Panc1 (cell line): ENCODE measurements around the gene PRR23B. TPM values are rescaled to one million over a fixed set of nuclear protein-coding genes. Genes with fewer than 3 reads are reported as not detected.

Source experiments
- ATAC-seq: fragments of 200-7000 bp; cut with Tn5 transposase; 2 replicates; pipeline ENCODE4 v1.9.1; 2020; ENCODE audit warnings: mild to moderate bottlenecking, moderate library complexity
- BruUV-seq: library from RNA; stranded (reverse); fragments of 400-500 nt; replicated peaks from 2 replicates; lab custom pipeline; 2021; lab: Mats Ljungman, UMichigan
- CTCF ChIA-PET: fragments of 300-600 bp; sonication (Branson Sonifier 250); formaldehyde crosslinking; loops from one replicate; lab custom pipeline; 2022; ENCODE audit warnings: antibody characterized with exemption; lab: Charles Lee
- POLR2A ChIA-PET: fragments of 300-600 bp; sonication (Branson Sonifier 250); formaldehyde crosslinking; loops from one replicate; lab custom pipeline; 2022; ENCODE audit warnings: antibody characterized with exemption; lab: Charles Lee
- DNase-seq: peaks from one replicate; pipeline ENCODE4 v3.0.0-alpha.2; 2010; ENCODE audit warnings: low read depth, low spot score
- H3K27ac ChIP-seq: 2 replicates; pipeline ENCODE4 v1.5.1; 2011; ENCODE audit warnings: mild to moderate bottlenecking, low read length, inconsistent platforms
- H3K27me3 ChIP-seq: fragments of 200-500 bp; sonication (Bioruptor generic); 2 replicates; pipeline ENCODE4 v1.6.0; 2014; ENCODE audit warnings: low read length, inconsistent platforms; ENCODE audit not compliant: control insufficient read depth, insufficient read depth
- H3K36me3 ChIP-seq: fragments of 200-500 bp; sonication (Bioruptor generic); 2 replicates; pipeline ENCODE4 v1.5.1; 2014; ENCODE audit warnings: inconsistent platforms, mild to moderate bottlenecking, low read length, moderate library complexity; ENCODE audit not compliant: control insufficient read depth, insufficient read depth
- H3K4me1 ChIP-seq: 2 replicates; pipeline ENCODE4 v1.5.1; 2011; ENCODE audit warnings: inconsistent platforms, mild to moderate bottlenecking, low read length, moderate library complexity; ENCODE audit not compliant: control insufficient read depth, insufficient read depth
- H3K4me3 ChIP-seq, 2 experiments: 2 replicates each; pipeline ENCODE4 v1.5.1; 2011 to 2012; ENCODE audit warnings: low read depth in 2 of 2, low read length in 2 of 2, mild to moderate bottlenecking in 2 of 2, inconsistent platforms in 1 of 2, moderate library complexity in 1 of 2
- H3K9me3 ChIP-seq: fragments of 200-500 bp; sonication (Bioruptor generic); 2 replicates; pipeline ENCODE4 v1.5.1; 2014; ENCODE audit warnings: low read depth, mild to moderate bottlenecking, inconsistent platforms, low read length, moderate library complexity; ENCODE audit not compliant: control insufficient read depth, insufficient read depth
- POLR2AphosphoS5 ChIP-seq: IDR thresholded peaks from 2 replicates; pipeline ENCODE4 v1.6.1; 2012; ENCODE audit warnings: mild to moderate bottlenecking, low read depth, low read length, moderate library complexity
- SIN3A ChIP-seq: IDR thresholded peaks from 2 replicates; pipeline ENCODE4 v1.6.1; 2012; ENCODE audit warnings: low read depth, mild to moderate bottlenecking, low read length, moderate library complexity, borderline replicate concordance; ENCODE audit not compliant: insufficient read depth
- TCF7L2 ChIP-seq: IDR thresholded peaks from 2 replicates; pipeline ENCODE4 v1.6.1; 2011; ENCODE audit warnings: mild to moderate bottlenecking, low read depth, low read length, inconsistent platforms
- in situ Hi-C: cut with HindIII; loops from 2 replicates; pipeline ENCODE4 v1.10.0; 2016; ENCODE audit warnings: low sequenced_read_pairs, low pct_unique_long_range_greater_than_20kb
- intact Hi-C: fragments of 100-400 bp; cut with micrococcal nuclease; formaldehyde crosslinking; loops from one replicate; pipeline ENCODE4 v1.10.0; 2022; ENCODE audit not compliant: unreplicated experiment
- total RNA-seq: library from RNA; stranded (reverse); gene quantifications from one replicate; pipeline ENCODE4 v1.2.1, GENCODE V29; 2021; ENCODE audit not compliant: unreplicated experiment
- TF ChIP-seq, protein P1 (sequence below), 2 experiments: IDR thresholded peaks; 2 replicates each; pipeline ENCODE4 v1.6.1; 2011 to 2012; ENCODE audit warnings: low read depth in 2 of 2, control low read depth in 1 of 2, low read length in 1 of 2, mild to moderate bottlenecking in 1 of 2, moderate library complexity in 1 of 2; ENCODE audit not compliant: insufficient read depth in 1 of 2
- TF ChIP-seq, protein P2 (sequence below): fragments of 450-650 bp; IDR thresholded peaks from 2 replicates; pipeline ENCODE4 v1.5.1; 2017; ENCODE audit warnings: mild to moderate bottlenecking

PRR23B gene
- total RNA-seq, 1 experiment from 2014 or later: not detected

DNA sequence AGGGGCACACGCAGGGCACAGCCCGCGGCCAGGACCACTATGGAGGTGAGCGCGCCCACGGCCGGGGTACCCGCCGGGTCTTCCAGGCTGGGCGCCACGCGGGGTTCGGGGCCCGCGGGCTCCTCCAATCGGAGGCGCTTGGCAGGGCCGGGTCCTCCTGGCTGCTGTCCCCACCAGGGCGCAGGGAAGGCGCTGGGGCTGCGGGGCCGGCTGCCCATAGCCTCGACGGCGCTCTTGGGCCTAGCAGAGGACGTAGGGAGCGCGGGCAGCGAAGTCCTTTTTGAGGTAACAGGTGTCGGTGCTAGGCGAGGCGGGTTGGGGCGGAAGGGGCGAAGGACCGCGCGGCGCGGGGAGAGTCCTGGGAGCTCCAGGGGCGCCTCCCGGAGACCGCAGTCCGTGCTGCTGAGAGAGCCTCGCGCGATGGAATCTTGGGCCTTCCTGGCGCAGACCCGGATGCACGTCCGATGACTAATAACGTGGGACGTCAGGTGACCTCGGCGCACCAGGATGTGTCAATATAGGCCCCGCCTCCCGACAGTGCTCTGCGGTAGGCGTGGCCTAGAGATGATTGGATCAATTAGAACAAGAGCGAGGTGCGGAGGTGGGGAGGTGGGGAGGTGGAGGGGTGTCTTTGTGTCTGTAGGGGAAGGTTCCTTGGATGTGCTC, 14.5 kb downstream of the PRR23B start, which contains the start of gene PRR23A:
PRR23A (minus strand) TSS at position 218 of the 666 bp plus-strand sequence; CDS start at position 218, 0 bp downstream.
- no peak within 1 kb of the TSS for H3K4me3 ChIP-seq
- H3K27me3 ChIP-seq: no peaks in the 10 kb centered on the region
- no TSS peak for BruUV-seq
- H3K4me1 ChIP-seq: no peaks in the 10 kb centered on the region
- intact Hi-C loops: no loop called here
- H3K36me3 ChIP-seq: no peaks in the 10 kb centered on the region
- ATAC-seq (no peak), DNase-seq (no peak)
- in situ Hi-C loops: no loop called here
- TF ChIP-seq SIN3A (no peak), TCF7L2 (no peak), POLR2AphosphoS5 (no peak)
- TF ChIP-seq, protein P1, sequence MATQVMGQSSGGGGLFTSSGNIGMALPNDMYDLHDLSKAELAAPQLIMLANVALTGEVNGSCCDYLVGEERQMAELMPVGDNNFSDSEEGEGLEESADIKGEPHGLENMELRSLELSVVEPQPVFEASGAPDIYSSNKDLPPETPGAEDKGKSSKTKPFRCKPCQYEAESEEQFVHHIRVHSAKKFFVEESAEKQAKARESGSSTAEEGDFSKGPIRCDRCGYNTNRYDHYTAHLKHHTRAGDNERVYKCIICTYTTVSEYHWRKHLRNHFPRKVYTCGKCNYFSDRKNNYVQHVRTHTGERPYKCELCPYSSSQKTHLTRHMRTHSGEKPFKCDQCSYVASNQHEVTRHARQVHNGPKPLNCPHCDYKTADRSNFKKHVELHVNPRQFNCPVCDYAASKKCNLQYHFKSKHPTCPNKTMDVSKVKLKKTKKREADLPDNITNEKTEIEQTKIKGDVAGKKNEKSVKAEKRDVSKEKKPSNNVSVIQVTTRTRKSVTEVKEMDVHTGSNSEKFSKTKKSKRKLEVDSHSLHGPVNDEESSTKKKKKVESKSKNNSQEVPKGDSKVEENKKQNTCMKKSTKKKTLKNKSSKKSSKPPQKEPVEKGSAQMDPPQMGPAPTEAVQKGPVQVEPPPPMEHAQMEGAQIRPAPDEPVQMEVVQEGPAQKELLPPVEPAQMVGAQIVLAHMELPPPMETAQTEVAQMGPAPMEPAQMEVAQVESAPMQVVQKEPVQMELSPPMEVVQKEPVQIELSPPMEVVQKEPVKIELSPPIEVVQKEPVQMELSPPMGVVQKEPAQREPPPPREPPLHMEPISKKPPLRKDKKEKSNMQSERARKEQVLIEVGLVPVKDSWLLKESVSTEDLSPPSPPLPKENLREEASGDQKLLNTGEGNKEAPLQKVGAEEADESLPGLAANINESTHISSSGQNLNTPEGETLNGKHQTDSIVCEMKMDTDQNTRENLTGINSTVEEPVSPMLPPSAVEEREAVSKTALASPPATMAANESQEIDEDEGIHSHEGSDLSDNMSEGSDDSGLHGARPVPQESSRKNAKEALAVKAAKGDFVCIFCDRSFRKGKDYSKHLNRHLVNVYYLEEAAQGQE (IDR thresholded peaks at IDR 0.05; ENCODE audit: insufficient read depth in 1 of 2, low read depth in 2 of 2, low read length in 1 of 2): no peak
- TF ChIP-seq, protein P2, sequence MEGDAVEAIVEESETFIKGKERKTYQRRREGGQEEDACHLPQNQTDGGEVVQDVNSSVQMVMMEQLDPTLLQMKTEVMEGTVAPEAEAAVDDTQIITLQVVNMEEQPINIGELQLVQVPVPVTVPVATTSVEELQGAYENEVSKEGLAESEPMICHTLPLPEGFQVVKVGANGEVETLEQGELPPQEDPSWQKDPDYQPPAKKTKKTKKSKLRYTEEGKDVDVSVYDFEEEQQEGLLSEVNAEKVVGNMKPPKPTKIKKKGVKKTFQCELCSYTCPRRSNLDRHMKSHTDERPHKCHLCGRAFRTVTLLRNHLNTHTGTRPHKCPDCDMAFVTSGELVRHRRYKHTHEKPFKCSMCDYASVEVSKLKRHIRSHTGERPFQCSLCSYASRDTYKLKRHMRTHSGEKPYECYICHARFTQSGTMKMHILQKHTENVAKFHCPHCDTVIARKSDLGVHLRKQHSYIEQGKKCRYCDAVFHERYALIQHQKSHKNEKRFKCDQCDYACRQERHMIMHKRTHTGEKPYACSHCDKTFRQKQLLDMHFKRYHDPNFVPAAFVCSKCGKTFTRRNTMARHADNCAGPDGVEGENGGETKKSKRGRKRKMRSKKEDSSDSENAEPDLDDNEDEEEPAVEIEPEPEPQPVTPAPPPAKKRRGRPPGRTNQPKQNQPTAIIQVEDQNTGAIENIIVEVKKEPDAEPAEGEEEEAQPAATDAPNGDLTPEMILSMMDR: no peak
- H3K27ac ChIP-seq: no peak within 1 kb of the TSS
- H3K9me3 ChIP-seq: no peaks in the 10 kb centered on the region
- ChIA-PET POLR2A (no interaction called here), CTCF (no interaction called here)

DNA sequence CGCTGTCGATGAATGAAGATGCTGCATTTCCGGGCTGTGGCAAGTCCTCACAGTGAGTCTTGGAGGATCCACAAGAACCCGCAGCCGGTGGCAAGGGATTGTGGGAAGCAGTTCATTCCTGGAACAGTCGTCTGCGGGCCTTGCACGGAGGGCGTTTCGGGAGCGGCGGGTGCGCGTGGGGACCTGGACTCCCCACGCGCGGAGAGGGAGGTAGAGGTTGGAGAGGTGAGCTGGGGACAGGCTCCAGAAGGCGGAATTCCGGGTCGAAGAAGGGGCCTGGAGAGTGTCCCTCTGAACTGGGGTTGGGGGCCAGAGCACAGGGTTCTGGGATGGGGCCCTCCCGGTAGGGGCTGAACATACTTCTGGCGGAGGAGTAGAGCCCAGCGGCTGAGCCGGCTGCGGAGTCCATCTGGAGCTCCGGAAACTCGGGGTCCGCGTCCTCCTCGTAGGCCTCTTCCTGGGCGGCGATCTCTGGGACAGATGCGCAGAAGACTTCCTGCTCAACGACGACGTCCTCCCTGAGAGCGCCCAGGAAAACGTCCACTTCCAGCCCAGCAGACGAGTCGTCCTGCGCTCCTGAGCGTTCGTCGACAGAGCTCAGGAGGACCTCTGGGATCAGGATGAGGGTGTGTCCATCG, 15.3 kb downstream of the PRR23B start:
- H3K27ac ChIP-seq: no peak overlapping the region
- no peaks in the 10 kb centered on the region for H3K36me3 ChIP-seq
- POLR2A ChIA-PET: no interaction called here
- no peaks in the 10 kb centered on the region for H3K27me3 ChIP-seq
- DNase-seq (no peak), ATAC-seq (no peak)
- TF ChIP-seq POLR2AphosphoS5 (no peak), TCF7L2 (no peak), SIN3A (no peak)
- TF ChIP-seq, protein P2: no peak
- TF ChIP-seq, protein P1 (IDR thresholded peaks at IDR 0.05; ENCODE audit: insufficient read depth in 1 of 2, low read depth in 2 of 2, low read length in 1 of 2): no peak
- no peaks in the 10 kb centered on the region for H3K9me3 ChIP-seq
- BruUV-seq: no TSS peak
- intact Hi-C loops: no loop called here
- CTCF ChIA-PET: no interaction called here
- in situ Hi-C loops: no loop called here
- H3K4me3 ChIP-seq: no peak overlapping the region
- no peaks in the 10 kb centered on the region for H3K4me1 ChIP-seq
